Hepatocyte (in vitro differentiated cells): Measurements from ENCODE around the gene NELFB.
"Not testable (repeated sequence)": the region's sequence is repeated elsewhere in the genome, so short reads cannot be mapped to it uniquely, and the experiment has no call there.

Source experiments
- CTCF ChIP-seq: fragments of 200-600 bp; sonication (generic); IDR thresholded peaks from 2 replicates; pipeline ENCODE4 v1.5.1; 2016; ENCODE audit warnings: antibody characterized with exemption, mild to moderate bottlenecking; ENCODE audit not compliant: poor library complexity
- EZH2phosphoT487 ChIP-seq: fragments of 200-600 bp; sonication (generic); IDR thresholded peaks from one replicate; pipeline ENCODE4 v1.6.1; 2018; ENCODE audit warnings: antibody characterized with exemption, mild to moderate bottlenecking, low read depth, moderate library complexity; ENCODE audit not compliant: unreplicated experiment, severe bottlenecking

GRCh38 chr9:137262173-137262908 lies 7.2 kb downstream of the NELFB start:
- peak; percentile 43 for TF ChIP-seq CTCF
- not testable (repeated sequence) for TF ChIP-seq EZH2phosphoT487
